ENCODE data around the gene LGR5. TPM values are rescaled to one million over a fixed set of nuclear protein-coding genes. Genes with fewer than 3 reads are reported as not detected.
A peak's percentile ranks its signal among the peaks of the same experiment; 100 is the strongest.

Gene LGR5
- total RNA-seq (2021; fragmentation: NEBNext Ultra II Directional; extraction: Animal tissue kit (Norgen Biotek cat#: 25700)) (0.15 and 0.19 TPM in 2 replicates), polyA plus RNA-seq (2011; rRNA removed) (0.08 and 0.13 TPM in 2 replicates), polyA minus RNA-seq (2011; rRNA and poly(A)+ RNA removed) (0.09 and 0.17 TPM in 2 replicates)
- polyA plus RNA-seq (2011; cell fraction: cytosol; rRNA removed): 0.13 TPM
- 0.20 TPM for polyA plus RNA-seq (2011; cell fraction: nucleus; rRNA removed)
- 0.03 to 0.25 TPM (median 0.23 TPM) in 3 of 4 replicates, not detected in the other for polyA plus RNA-seq (2012, experiment 1 of 2)
- polyA plus RNA-seq (2012, experiment 2 of 2): not detected
- 0.20 TPM for polyA plus RNA-seq (2013, experiment 1 of 2)
- 0.13 TPM for polyA plus RNA-seq (2013, experiment 2 of 2)
- polyA minus RNA-seq (2011; cell fraction: cytosol; rRNA and poly(A)+ RNA removed): not detected
- polyA minus RNA-seq (2011; cell fraction: nucleus; rRNA and poly(A)+ RNA removed): not detected
- long read RNA-seq, experiment 1, full-length matches to known transcripts: 1 of 1 reads
- long read RNA-seq, experiment 1, partial matches to known transcripts: 0 of 1 reads
- long read RNA-seq, experiment 1, other reads (novel, unspliced or antisense): 0 of 1 reads
- long read RNA-seq, experiment 2: 0 reads

- no peak within 1 kb of the TSS for H2BK5ac ChIP-seq (ENCODE audit: low read depth, low read length)
- H2BK15ac ChIP-seq (ENCODE audit: low read length): no peak within 1 kb of the TSS
- H2AK5ac ChIP-seq (ENCODE audit: low read depth, low read length): no peak within 1 kb of the TSS
- peaks cover 3 to 12% of the 10 kb centered on the region in 2 experiments; a peak in 2 of 4 replicates for H3K9me3 ChIP-seq (ENCODE audit: insufficient read depth in 2 of 2, low read depth in 1 of 2, low read length in 1 of 2)
- H2AFZ ChIP-seq (ENCODE audit: low read length): peak within 1 kb of the TSS; percentile 56
- H3K23ac ChIP-seq (ENCODE audit: insufficient read length): no peak within 1 kb of the TSS
- H3K23me2 ChIP-seq (ENCODE audit: low read depth, low read length): peaks cover 15% of the 10 kb centered on the region
- peak within 1 kb of the TSS; percentile 30 to 68 (median 60) for H3K4me3 ChIP-seq (ENCODE audit: extremely low read depth in 1 of 4, insufficient read depth in 2 of 4, low read depth in 3 of 4, low read length in 4 of 4)
- peaks cover 29 to 59% (median 48%) of the 10 kb centered on the region in 4 experiments for H3K27me3 ChIP-seq (replicated peaks in 1 of 4; ENCODE audit: control insufficient read depth in 3 of 4, extremely low read depth in 1 of 4, insufficient read depth in 3 of 4, low read length in 3 of 4)
- H3K36me3 ChIP-seq (ENCODE audit: control insufficient read depth in 2 of 4, insufficient read depth in 4 of 4, low read length in 3 of 4): no peaks in the 10 kb centered on the region
- H3K56ac ChIP-seq (replicated peaks; ENCODE audit: insufficient read length, low read depth, low read length): no peak within 1 kb of the TSS
- H3K27ac ChIP-seq (ENCODE audit: low read depth, low read length): no peak within 1 kb of the TSS
- H4K91ac ChIP-seq (replicated peaks; ENCODE audit: insufficient read length, low read length): no peak within 1 kb of the TSS
- CTCF ChIA-PET (ENCODE audit: partially characterized antibody): interaction anchor here (0.9 to 1.2 kb wide), 3 partner anchors 18 to 416 kb away, joined by 3 read pairs; no protein-coding TSS in a partner anchor
- no peak within 1 kb of the TSS; the same call in 1 of the 2 replicates for H2BK20ac ChIP-seq (ENCODE audit: low read length)
- H4K5ac ChIP-seq (ENCODE audit: insufficient read length, low read depth, low read length): no peak within 1 kb of the TSS
- H3K4me2 ChIP-seq (ENCODE audit: insufficient read depth in 1 of 2, low read depth in 2 of 2, low read length in 2 of 2): peak within 1 kb of the TSS; percentile 87 to 95
- H4K8ac ChIP-seq (ENCODE audit: extremely low read depth, insufficient read depth, low read length): peak within 1 kb of the TSS; percentile 82
- H3K14ac ChIP-seq (ENCODE audit: insufficient read length): no peak within 1 kb of the TSS
- WGBS, 2 experiments (ENCODE audit: extremely low coverage in 1 of 2, insufficient coverage in 1 of 2, insufficient read length in 1 of 2, insufficient replicate concordance in 2 of 2, low coverage in 1 of 2, low lambda C conversion rate in 2 of 2, missing lambda C conversion rate in 1 of 2): 3% methylated on average over 41 of the region's 65 CpGs; no CpG with 5 or more reads in 1 of the 2 experiments
- no peaks in the 10 kb centered on the region for H3K79me1 ChIP-seq (ENCODE audit: low read depth, low read length)
- H2BK120ac ChIP-seq (replicated peaks; ENCODE audit: low read depth, low read length): no peak within 1 kb of the TSS
- no peaks in the 10 kb centered on the region for H3K79me2 ChIP-seq (ENCODE audit: control insufficient read depth in 1 of 2, insufficient read depth in 2 of 2, low read length in 2 of 2)
- H3K9ac ChIP-seq (replicated peaks in 1 of 4; ENCODE audit: extremely low read depth in 1 of 4, low read depth in 3 of 4, low read length in 3 of 4): no peak within 1 kb of the TSS
- peaks cover 0 to 11% (median 4%) of the 10 kb centered on the region in 4 experiments; a peak in 6 of 7 replicates for H3K4me1 ChIP-seq (replicated peaks in 1 of 4; ENCODE audit: control insufficient read depth in 3 of 4, insufficient read depth in 4 of 4, low read length in 3 of 4)
- no peak within 1 kb of the TSS for H3K4ac ChIP-seq (replicated peaks; ENCODE audit: insufficient read length, low read depth, low read length)
- no peak for FAIRE-seq
- DNase-seq (ENCODE audit: low read depth in 1 of 2, low spot score in 2 of 2): peak in 1 of 2 experiments; percentile 73
- H2BK12ac ChIP-seq (ENCODE audit: low read depth, low read length): no peak within 1 kb of the TSS
- POLR2A ChIA-PET (ENCODE audit: partially characterized antibody): interaction anchor here (1.0 to 1.2 kb wide), 2 partner anchors 173 to 224 kb away, joined by 3 read pairs; partner anchors contain the start of genes THAP2 and ZFC3H1
- peaks cover 0 to 2% of the 10 kb centered on the region in 2 experiments for H4K20me1 ChIP-seq (replicated peaks in 1 of 2; ENCODE audit: control insufficient read depth in 1 of 2, insufficient read depth in 2 of 2, low read length in 2 of 2)
- no peak within 1 kb of the TSS; the same call in 1 of the 2 replicates for H3K18ac ChIP-seq (ENCODE audit: extremely low read depth, low read length)
- TF ChIP-seq SP2 (IDR thresholded peaks at IDR 0.05; ENCODE audit: low read length) (no peak), HDAC2 (IDR thresholded peaks at IDR 0.05; ENCODE audit: borderline replicate concordance in 1 of 2, low read depth in 2 of 2, low read length in 2 of 2) (no peak), RBBP5 (IDR thresholded peaks at IDR 0.05; ENCODE audit: borderline replicate concordance, low read depth, low read length) (peak; percentile 88; the same call in 1 of the 2 replicates), CTBP2 (IDR thresholded peaks at IDR 0.05; ENCODE audit: borderline replicate concordance, insufficient read depth, insufficient read length, low read length) (no peak), SIX5 (IDR thresholded peaks at IDR 0.05; ENCODE audit: low read depth, low read length) (no peak), CBX8 (IDR thresholded peaks at IDR 0.05; ENCODE audit: borderline replicate concordance, low read depth, low read length) (no peak), GTF2F1 (IDR thresholded peaks at IDR 0.05; ENCODE audit: borderline replicate concordance, low read depth, low read length) (no peak), KDM1A (IDR thresholded peaks at IDR 0.05; ENCODE audit: borderline replicate concordance, low read length) (no peak), BCL11A (IDR thresholded peaks at IDR 0.05; ENCODE audit: low read depth in 2 of 2, low read length in 2 of 2) (no peak)
Measured at GRCh38 chr12:71439613-71440344, at the start of gene LGR5. LGR5 (plus strand) TSS chr12:71439798; CDS start chr12:71440081, 283 bp downstream.
